HepG2 (cell line): ENCODE results near the gene RAC2. TPM values are rescaled to one million over a fixed set of nuclear protein-coding genes. Genes with fewer than 3 reads are reported as not detected.
A peak's percentile ranks its signal among the peaks of the same experiment; 100 is the strongest.

ENCODE experiments used
- GATAD1 ChIP-seq: IDR thresholded peaks from 2 replicates; pipeline ENCODE4 v1.6.1; 2016; ENCODE audit warnings: missing genetic modification reagents, missing compliant biosample characterization
- GTF3A ChIP-seq: sonication (generic); formaldehyde crosslinking; conservative IDR thresholded peaks from 2 replicates; pipeline ENCODE4 v1.4.0; 2020; ENCODE audit warnings: mild to moderate bottlenecking, missing genetic modification reagents
- KLF12 ChIP-seq: sonication (generic); formaldehyde crosslinking; IDR thresholded peaks from 2 replicates; pipeline ENCODE4 v1.4.0; 2020; ENCODE audit warnings: missing genetic modification reagents, borderline replicate concordance
- MXI1 ChIP-seq: IDR thresholded peaks from 3 replicates; pipeline ENCODE4 v1.6.1; 2012; ENCODE audit warnings: low read depth, low read length, inconsistent platforms, borderline replicate concordance
- RORA ChIP-seq: sonication (generic); formaldehyde crosslinking; IDR thresholded peaks from 2 replicates; pipeline ENCODE4 v1.5.0; 2020; ENCODE audit warnings: mild to moderate bottlenecking, missing genetic modification reagents, moderate library complexity
- SRF ChIP-seq: IDR thresholded peaks from 2 replicates; pipeline ENCODE4 v1.6.1; 2011; ENCODE audit warnings: mild to moderate bottlenecking, low read depth, low read length, moderate library complexity
- ZNF234 ChIP-seq: sonication (generic); formaldehyde crosslinking; conservative IDR thresholded peaks from 2 replicates; pipeline ENCODE4 v1.5.1; 2020; ENCODE audit warnings: mild to moderate bottlenecking, missing genetic modification reagents
- ZNF720 ChIP-seq: sonication (generic); formaldehyde crosslinking; IDR thresholded peaks from 2 replicates; pipeline ENCODE4 v1.4.0; 2020; ENCODE audit warnings: missing genetic modification reagents
- ZSCAN25 ChIP-seq: sonication (generic); formaldehyde crosslinking; IDR thresholded peaks from 2 replicates; pipeline ENCODE4 v1.8.0; 2022; ENCODE audit warnings: mild to moderate bottlenecking, missing genetic modification reagents
- polyA plus RNA-seq, 8 experiments: library from polyadenylated mRNA; depleted of rRNA in 3 of 8; stranded (reverse) in 7 of 8; unstranded in 1 of 8; fragments of >200 nt; fragmentation: Illumina TruSeq in 4 of 8; extraction: Trizol in 4 of 8; gene quantifications; 2 replicates each; pipeline versions ENCODE4 v1.2.1 to v1.2.3, GENCODE V29; 2011 to 2016; ENCODE audit warnings: low read depth in 4 of 8, missing spikeins in 1 of 8, mixed read lengths in 1 of 8; ENCODE audit not compliant: insufficient read depth in 1 of 8
- total RNA-seq, 5 experiments: library from RNA; depleted of rRNA; stranded (reverse); fragments of >200 nt; fragmentation: Illumina TruSeq; extraction: Trizol; gene quantifications; 2 replicates each; pipeline ENCODE4 v1.2.3, GENCODE V29; 2016; ENCODE audit warnings: low read depth in 1 of 5
- TF ChIP-seq, protein P1 (sequence below): sonication (generic); formaldehyde crosslinking; IDR thresholded peaks from 2 replicates; pipeline ENCODE4 v1.4.0; 2020; ENCODE audit warnings: missing genetic modification reagents, borderline replicate concordance
- TF ChIP-seq, protein P2 (sequence below): sonication (generic); formaldehyde crosslinking; IDR thresholded peaks from 2 replicates; pipeline ENCODE4 v1.4.0; 2020; ENCODE audit warnings: missing genetic modification reagents, borderline replicate concordance
- TF ChIP-seq, protein P3 (sequence below): sonication (generic); formaldehyde crosslinking; IDR thresholded peaks from 2 replicates; pipeline ENCODE4 v1.9.0; 2021; ENCODE audit warnings: missing genetic modification reagents, mild to moderate bottlenecking, borderline replicate concordance
- TF ChIP-seq, protein P4 (sequence below): sonication (generic); formaldehyde crosslinking; IDR thresholded peaks from 2 replicates; pipeline ENCODE4 v1.4.0; 2020; ENCODE audit warnings: low read depth, mild to moderate bottlenecking, missing genetic modification reagents
- TF ChIP-seq, protein P5 (sequence below): sonication (generic); formaldehyde crosslinking; IDR thresholded peaks from 2 replicates; pipeline ENCODE4 v1.4.0; 2020; ENCODE audit warnings: missing genetic modification reagents
- TF ChIP-seq, protein P6 (sequence below): sonication (generic); formaldehyde crosslinking; IDR thresholded peaks from 2 replicates; pipeline ENCODE4 v1.4.0; 2020; ENCODE audit warnings: missing genetic modification reagents
- TF ChIP-seq, protein P7 (sequence below): sonication (generic); formaldehyde crosslinking; IDR thresholded peaks from 2 replicates; pipeline ENCODE4 v1.5.0; 2020; ENCODE audit warnings: missing genetic modification reagents, mild to moderate bottlenecking, borderline replicate concordance

The RAC2 gene
- total and polyA plus RNA-seq, 2 of the 13 experiments (the other 11 are each of a cell fraction or from before 2014, with no cell fraction given), result 0.73 TPM; not detected in 1

DNA sequence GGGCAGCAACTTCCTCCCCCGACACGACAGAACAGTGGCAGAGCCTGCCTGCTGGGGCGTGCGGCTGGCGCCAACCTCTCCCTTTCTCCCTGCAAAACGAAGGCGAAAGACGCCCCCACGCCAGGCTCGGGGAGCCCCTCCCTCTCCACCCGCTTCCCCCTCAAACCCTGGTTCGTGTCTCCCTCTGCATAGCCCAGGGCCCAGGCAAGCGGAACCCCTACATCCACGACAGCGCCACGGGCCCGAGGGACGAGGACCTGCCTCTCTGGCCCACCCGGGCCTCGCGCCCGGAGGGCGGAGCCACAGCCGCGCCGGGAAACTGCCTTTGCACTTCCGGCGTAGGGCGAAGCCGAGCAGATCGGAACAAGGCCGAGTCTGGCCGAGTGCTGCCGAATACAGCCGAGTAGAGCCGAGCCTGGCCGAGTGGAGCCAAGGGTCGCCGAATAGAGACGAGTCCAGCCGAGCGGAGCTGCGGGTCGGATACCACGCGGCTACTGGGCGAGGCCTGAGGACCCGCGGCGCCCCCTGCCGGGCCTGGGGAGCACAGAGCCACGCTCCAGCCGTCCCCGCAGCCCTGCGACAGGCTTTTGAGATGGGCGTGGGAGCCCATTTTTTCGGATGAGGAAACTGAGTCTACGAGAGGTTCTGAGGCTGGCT, 44.8 kb downstream of the RAC2 start (continued):
- TF ChIP-seq, protein P1, sequence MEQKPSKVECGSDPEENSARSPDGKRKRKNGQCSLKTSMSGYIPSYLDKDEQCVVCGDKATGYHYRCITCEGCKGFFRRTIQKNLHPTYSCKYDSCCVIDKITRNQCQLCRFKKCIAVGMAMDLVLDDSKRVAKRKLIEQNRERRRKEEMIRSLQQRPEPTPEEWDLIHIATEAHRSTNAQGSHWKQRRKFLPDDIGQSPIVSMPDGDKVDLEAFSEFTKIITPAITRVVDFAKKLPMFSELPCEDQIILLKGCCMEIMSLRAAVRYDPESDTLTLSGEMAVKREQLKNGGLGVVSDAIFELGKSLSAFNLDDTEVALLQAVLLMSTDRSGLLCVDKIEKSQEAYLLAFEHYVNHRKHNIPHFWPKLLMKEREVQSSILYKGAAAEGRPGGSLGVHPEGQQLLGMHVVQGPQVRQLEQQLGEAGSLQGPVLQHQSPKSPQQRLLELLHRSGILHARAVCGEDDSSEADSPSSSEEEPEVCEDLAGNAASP, result peak; percentile 50; the same call in 1 of the 2 replicates
- 0 out of 2 replicates have a peak, but pooled peaks have one; percentile 89 for TF ChIP-seq GTF3A (CRISPR knock-in tag)
- no peak for TF ChIP-seq SRF
- no peak for TF ChIP-seq ZNF234 (CRISPR knock-in tag)
- TF ChIP-seq MXI1, result no peak; the same call in 2 of the 3 replicates
- TF ChIP-seq, protein P2, sequence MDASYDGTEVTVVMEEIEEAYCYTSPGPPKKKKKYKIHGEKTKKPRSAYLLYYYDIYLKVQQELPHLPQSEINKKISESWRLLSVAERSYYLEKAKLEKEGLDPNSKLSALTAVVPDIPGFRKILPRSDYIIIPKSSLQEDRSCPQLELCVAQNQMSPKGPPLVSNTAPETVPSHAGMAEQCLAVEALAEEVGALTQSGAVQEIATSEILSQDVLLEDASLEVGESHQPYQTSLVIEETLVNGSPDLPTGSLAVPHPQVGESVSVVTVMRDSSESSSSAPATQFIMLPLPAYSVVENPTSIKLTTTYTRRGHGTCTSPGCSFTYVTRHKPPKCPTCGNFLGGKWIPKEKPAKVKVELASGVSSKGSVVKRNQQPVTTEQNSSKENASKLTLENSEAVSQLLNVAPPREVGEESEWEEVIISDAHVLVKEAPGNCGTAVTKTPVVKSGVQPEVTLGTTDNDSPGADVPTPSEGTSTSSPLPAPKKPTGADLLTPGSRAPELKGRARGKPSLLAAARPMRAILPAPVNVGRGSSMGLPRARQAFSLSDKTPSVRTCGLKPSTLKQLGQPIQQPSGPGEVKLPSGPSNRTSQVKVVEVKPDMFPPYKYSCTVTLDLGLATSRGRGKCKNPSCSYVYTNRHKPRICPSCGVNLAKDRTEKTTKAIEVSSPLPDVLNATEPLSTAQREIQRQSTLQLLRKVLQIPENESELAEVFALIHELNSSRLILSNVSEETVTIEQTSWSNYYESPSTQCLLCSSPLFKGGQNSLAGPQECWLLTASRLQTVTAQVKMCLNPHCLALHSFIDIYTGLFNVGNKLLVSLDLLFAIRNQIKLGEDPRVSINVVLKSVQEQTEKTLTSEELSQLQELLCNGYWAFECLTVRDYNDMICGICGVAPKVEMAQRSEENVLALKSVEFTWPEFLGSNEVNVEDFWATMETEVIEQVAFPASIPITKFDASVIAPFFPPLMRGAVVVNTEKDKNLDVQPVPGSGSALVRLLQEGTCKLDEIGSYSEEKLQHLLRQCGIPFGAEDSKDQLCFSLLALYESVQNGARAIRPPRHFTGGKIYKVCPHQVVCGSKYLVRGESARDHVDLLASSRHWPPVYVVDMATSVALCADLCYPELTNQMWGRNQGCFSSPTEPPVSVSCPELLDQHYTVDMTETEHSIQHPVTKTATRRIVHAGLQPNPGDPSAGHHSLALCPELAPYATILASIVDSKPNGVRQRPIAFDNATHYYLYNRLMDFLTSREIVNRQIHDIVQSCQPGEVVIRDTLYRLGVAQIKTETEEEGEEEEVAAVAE, result no peak
- peak; percentile 62 for TF ChIP-seq GATAD1 (CRISPR knock-in tag)
- no peak for TF ChIP-seq RORA (CRISPR knock-in tag)
- TF ChIP-seq ZSCAN25 (CRISPR knock-in tag), result no peak
- TF ChIP-seq, protein P3, sequence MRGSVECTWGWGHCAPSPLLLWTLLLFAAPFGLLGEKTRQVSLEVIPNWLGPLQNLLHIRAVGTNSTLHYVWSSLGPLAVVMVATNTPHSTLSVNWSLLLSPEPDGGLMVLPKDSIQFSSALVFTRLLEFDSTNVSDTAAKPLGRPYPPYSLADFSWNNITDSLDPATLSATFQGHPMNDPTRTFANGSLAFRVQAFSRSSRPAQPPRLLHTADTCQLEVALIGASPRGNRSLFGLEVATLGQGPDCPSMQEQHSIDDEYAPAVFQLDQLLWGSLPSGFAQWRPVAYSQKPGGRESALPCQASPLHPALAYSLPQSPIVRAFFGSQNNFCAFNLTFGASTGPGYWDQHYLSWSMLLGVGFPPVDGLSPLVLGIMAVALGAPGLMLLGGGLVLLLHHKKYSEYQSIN, result no peak
- TF ChIP-seq, protein P4, sequence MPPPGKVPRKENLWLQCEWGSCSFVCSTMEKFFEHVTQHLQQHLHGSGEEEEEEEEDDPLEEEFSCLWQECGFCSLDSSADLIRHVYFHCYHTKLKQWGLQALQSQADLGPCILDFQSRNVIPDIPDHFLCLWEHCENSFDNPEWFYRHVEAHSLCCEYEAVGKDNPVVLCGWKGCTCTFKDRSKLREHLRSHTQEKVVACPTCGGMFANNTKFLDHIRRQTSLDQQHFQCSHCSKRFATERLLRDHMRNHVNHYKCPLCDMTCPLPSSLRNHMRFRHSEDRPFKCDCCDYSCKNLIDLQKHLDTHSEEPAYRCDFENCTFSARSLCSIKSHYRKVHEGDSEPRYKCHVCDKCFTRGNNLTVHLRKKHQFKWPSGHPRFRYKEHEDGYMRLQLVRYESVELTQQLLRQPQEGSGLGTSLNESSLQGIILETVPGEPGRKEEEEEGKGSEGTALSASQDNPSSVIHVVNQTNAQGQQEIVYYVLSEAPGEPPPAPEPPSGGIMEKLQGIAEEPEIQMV (CRISPR knock-in tag), result no peak
- TF ChIP-seq KLF12 (CRISPR knock-in tag), result peak; percentile 80; the same call in 1 of the 2 replicates
- no peak for TF ChIP-seq ZNF720 (CRISPR knock-in tag)
- TF ChIP-seq, protein P5, sequence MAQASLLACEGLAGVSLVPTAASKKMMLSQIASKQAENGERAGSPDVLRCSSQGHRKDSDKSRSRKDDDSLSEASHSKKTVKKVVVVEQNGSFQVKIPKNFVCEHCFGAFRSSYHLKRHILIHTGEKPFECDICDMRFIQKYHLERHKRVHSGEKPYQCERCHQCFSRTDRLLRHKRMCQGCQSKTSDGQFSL, result 0 out of 2 replicates have a peak, but pooled peaks have one; percentile 13
- TF ChIP-seq, protein P6, sequence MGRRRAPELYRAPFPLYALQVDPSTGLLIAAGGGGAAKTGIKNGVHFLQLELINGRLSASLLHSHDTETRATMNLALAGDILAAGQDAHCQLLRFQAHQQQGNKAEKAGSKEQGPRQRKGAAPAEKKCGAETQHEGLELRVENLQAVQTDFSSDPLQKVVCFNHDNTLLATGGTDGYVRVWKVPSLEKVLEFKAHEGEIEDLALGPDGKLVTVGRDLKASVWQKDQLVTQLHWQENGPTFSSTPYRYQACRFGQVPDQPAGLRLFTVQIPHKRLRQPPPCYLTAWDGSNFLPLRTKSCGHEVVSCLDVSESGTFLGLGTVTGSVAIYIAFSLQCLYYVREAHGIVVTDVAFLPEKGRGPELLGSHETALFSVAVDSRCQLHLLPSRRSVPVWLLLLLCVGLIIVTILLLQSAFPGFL, result no peak
- TF ChIP-seq, protein P7, sequence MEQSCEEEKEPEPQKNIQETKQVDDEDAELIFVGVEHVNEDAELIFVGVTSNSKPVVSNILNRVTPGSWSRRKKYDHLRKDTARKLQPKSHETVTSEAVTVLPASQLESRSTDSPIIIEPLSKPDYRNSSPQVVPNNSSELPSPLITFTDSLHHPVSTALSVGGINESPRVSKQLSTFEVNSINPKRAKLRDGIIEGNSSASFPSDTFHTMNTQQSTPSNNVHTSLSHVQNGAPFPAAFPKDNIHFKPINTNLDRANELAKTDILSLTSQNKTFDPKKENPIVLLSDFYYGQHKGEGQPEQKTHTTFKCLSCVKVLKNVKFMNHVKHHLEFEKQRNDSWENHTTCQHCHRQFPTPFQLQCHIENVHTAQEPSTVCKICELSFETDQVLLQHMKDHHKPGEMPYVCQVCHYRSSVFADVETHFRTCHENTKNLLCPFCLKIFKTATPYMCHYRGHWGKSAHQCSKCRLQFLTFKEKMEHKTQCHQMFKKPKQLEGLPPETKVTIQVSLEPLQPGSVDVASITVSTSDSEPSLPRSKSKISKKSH, result peak; percentile 62; the same call in 1 of the 2 replicates
